GM12878 (cell line): Measurements from ENCODE around the gene NDC80. TPM values are rescaled to one million over a fixed set of nuclear protein-coding genes. Genes with fewer than 3 reads are reported as not detected.

ENCODE experiments used
- ATAC-seq: fragments of 200-7000 bp; cut with Tn5 transposase; 3 replicates; pipeline ENCODE4 v1.9.1; 2020; ENCODE audit warnings: mild to moderate bottlenecking, moderate library complexity
- BruUV-seq: library from RNA; stranded (reverse); fragments of 400-500 nt; replicated peaks from 2 replicates; lab custom pipeline; 2021; lab: Mats Ljungman, UMichigan
- CTCF ChIA-PET: fragments of 300-600 bp; sonication (Branson Sonifier 250); formaldehyde crosslinking; extraction: SDS; loops from one replicate; lab custom pipeline; 2021; ENCODE audit warnings: inconsistent platforms; lab: Yijun Ruan, JAX
- POLR2A ChIA-PET: fragments of 350-600 bp; formaldehyde crosslinking; extraction: SDS; loops from one replicate; lab custom pipeline; 2021; ENCODE audit warnings: inconsistent platforms; lab: Charles Lee
- RAD21 ChIA-PET: fragments of 300-600 bp; sonication (Branson Sonifier 250); formaldehyde crosslinking; loops from one replicate; lab custom pipeline; 2023; ENCODE audit warnings: antibody characterized with exemption; ENCODE audit not compliant: unreplicated experiment; lab: Charles Lee
- SMC1A ChIA-PET: fragments of 300-600 bp; sonication (Branson Sonifier 250); formaldehyde crosslinking; loops from one replicate; lab custom pipeline; 2023; ENCODE audit not compliant: unreplicated experiment, uncharacterized antibody; lab: Charles Lee
- DNase-seq: peaks from one replicate; pipeline ENCODE4 v3.0.0-alpha.2; 2011; ENCODE audit warnings: low read depth, low spot score
- FAIRE-seq: peaks from 3 replicates; lab custom pipeline; 2011; peaks lifted over from hg19 to GRCh38; lab: Jason Lieb, UNC
- H2AFZ ChIP-seq: 2 replicates; pipeline ENCODE4 v1.6.0; 2011; ENCODE audit warnings: low read depth, low read length, control low read depth; ENCODE audit not compliant: control insufficient read depth
- H3K27ac ChIP-seq: 2 replicates; pipeline ENCODE4 v1.5.1; 2011; ENCODE audit warnings: control low read depth; ENCODE audit not compliant: control insufficient read depth, insufficient read depth
- H3K27me3 ChIP-seq, 2 experiments: replicated peaks in 1 of 2; 2 replicates each; pipeline versions ENCODE4 v1.6.0 to v1.6.1; 2011; ENCODE audit warnings: low read length in 1 of 2; ENCODE audit not compliant: control insufficient read depth in 2 of 2, insufficient read depth in 2 of 2
- H3K36me3 ChIP-seq, 2 experiments: 2 replicates each; pipeline ENCODE4 v1.5.1; 2011; ENCODE audit warnings: low read length in 1 of 2; ENCODE audit not compliant: control insufficient read depth in 2 of 2, insufficient read depth in 2 of 2
- H3K4me1 ChIP-seq: 2 replicates; pipeline ENCODE4 v1.6.1; 2011; ENCODE audit warnings: mild to moderate bottlenecking, low read length, moderate library complexity, mixed read lengths; ENCODE audit not compliant: control insufficient read depth, insufficient read depth
- H3K4me2 ChIP-seq: 2 replicates; pipeline ENCODE4 v1.6.0; 2011; ENCODE audit warnings: control low read depth; ENCODE audit not compliant: control insufficient read depth, insufficient read depth
- H3K4me3 ChIP-seq: fragments of 200-600 bp; sonication (generic); 2 replicates; pipeline ENCODE4 v1.5.1; 2016
- H3K79me2 ChIP-seq: 2 replicates; pipeline ENCODE4 v1.6.0; 2011; ENCODE audit warnings: low read length; ENCODE audit not compliant: control insufficient read depth, insufficient read depth
- H3K9ac ChIP-seq: 2 replicates; pipeline ENCODE4 v1.8.0; 2011; ENCODE audit warnings: low read length, control low read depth, mixed read lengths; ENCODE audit not compliant: control insufficient read depth, insufficient read depth
- H3K9me3 ChIP-seq: replicated peaks from 3 replicates; pipeline ENCODE4 v1.5.1; 2011; ENCODE audit warnings: mild to moderate bottlenecking, low read length; ENCODE audit not compliant: control insufficient read depth, insufficient read depth
- H4K20me1 ChIP-seq: 2 replicates; pipeline ENCODE4 v1.6.0; 2011; ENCODE audit not compliant: control insufficient read depth, insufficient read depth
- ASH2L ChIP-seq: fragments of 300-600, 200-600 bp; sonication (generic); IDR thresholded peaks from 2 replicates; pipeline ENCODE4 v1.6.1; 2017; ENCODE audit warnings: low read depth, mild to moderate bottlenecking, borderline replicate concordance
- KLF5 ChIP-seq: fragments of 450-650 bp; IDR thresholded peaks from 2 replicates; pipeline ENCODE4 v1.6.1; 2014; ENCODE audit warnings: mild to moderate bottlenecking; ENCODE audit not compliant: partially characterized antibody
- NR2C1 ChIP-seq: fragments of 450-650 bp; IDR thresholded peaks from 2 replicates; pipeline ENCODE4 v1.6.1; 2017; ENCODE audit warnings: antibody characterized with exemption, mild to moderate bottlenecking, moderate library complexity
- RAD21 ChIP-seq: IDR thresholded peaks from 2 replicates; pipeline ENCODE4 v1.6.1; 2011; ENCODE audit warnings: mild to moderate bottlenecking, low read depth, low read length, moderate library complexity; ENCODE audit not compliant: insufficient read depth
- RUNX3 ChIP-seq: IDR thresholded peaks from 2 replicates; pipeline ENCODE4 v1.6.1; 2012; ENCODE audit warnings: low read length, inconsistent platforms
- SMARCA5 ChIP-seq: fragments of 450-650 bp; IDR thresholded peaks from 2 replicates; pipeline ENCODE4 v1.6.1; 2017; ENCODE audit warnings: mild to moderate bottlenecking
- SPI1 ChIP-seq: IDR thresholded peaks from 2 replicates; pipeline ENCODE4 v1.6.1; 2011; ENCODE audit warnings: low read depth, mild to moderate bottlenecking, low read length, moderate library complexity, borderline replicate concordance; ENCODE audit not compliant: insufficient read depth
- ZSCAN29 ChIP-seq: fragments of 450-650 bp; IDR thresholded peaks from 2 replicates; pipeline ENCODE4 v1.6.1; 2017; ENCODE audit warnings: mild to moderate bottlenecking, moderate library complexity
- WGBS: methylation state at CpG from one replicate; pipeline ENCODE4 v1.1.6; 2016; ENCODE audit warnings: low lambda C conversion rate; ENCODE audit not compliant: insufficient replicate concordance, insufficient coverage; ENCODE audit errors: missing lambda C conversion rate; 5-methylcytosine and 5-hydroxymethylcytosine counted together
- in situ Hi-C: fragments of 300-500 bp; cut with MboI; formaldehyde crosslinking; loops from 9 replicates; pipeline ENCODE4 v1.14.3; 2018; ENCODE audit warnings: mixed read lengths
- intact Hi-C: fragments of 100-400 bp; cut with micrococcal nuclease; formaldehyde crosslinking; loops from one replicate; pipeline ENCODE4 v1.14.2; 2022; ENCODE audit not compliant: unreplicated experiment
- polyA plus RNA-seq, 11 experiments: library from polyadenylated mRNA; depleted of rRNA in 4 of 11; unstranded in 6 of 11; stranded (reverse) in 5 of 11; fragments of >200 nt; fragmentation: Nextera tagmentation in 4 of 11; fragmentation: Illumina TruSeq in 1 of 11; extraction: Ambion mirVana in 4 of 11; extraction: Trizol in 1 of 11; gene quantifications; 1 replicate in 1 of 11; 2 replicates in 10 of 11; pipeline versions ENCODE4 v1.2.1 to v1.2.3, GENCODE V29; 2011 to 2016; ENCODE audit warnings: inconsistent platforms in 2 of 11, missing spikeins in 2 of 11, low read depth in 1 of 11
- total RNA-seq, 4 experiments: library from RNA; depleted of rRNA in 3 of 4; stranded (reverse); fragments of >200 nt in 3 of 4; fragmentation: Illumina TruSeq in 1 of 4; extraction: Trizol in 1 of 4; gene quantifications; 2 replicates each; pipeline versions ENCODE4 v1.2.1 to v1.2.3, GENCODE V29; 2013 to 2021
- TF ChIP-seq, protein P1 (sequence below): fragments of 450-650 bp; IDR thresholded peaks from 2 replicates; pipeline ENCODE4 v1.6.1; 2017; ENCODE audit warnings: mild to moderate bottlenecking, moderate library complexity
- TF ChIP-seq, protein P2 (sequence below): fragments of 450-650 bp; formaldehyde crosslinking; IDR thresholded peaks from 2 replicates; pipeline ENCODE4 v1.4.0; 2022; ENCODE audit warnings: mild to moderate bottlenecking, moderate library complexity
- TF ChIP-seq, protein P3 (sequence below): IDR thresholded peaks from 2 replicates; pipeline ENCODE4 v1.6.1; 2011; ENCODE audit warnings: low read depth, mild to moderate bottlenecking, low read length, moderate library complexity, borderline replicate concordance; ENCODE audit errors: extremely low read depth
- TF ChIP-seq, protein P4 (sequence below): fragments of 450-650 bp; formaldehyde crosslinking; IDR thresholded peaks from 2 replicates; pipeline ENCODE4 v1.4.0; 2020; ENCODE audit warnings: mild to moderate bottlenecking, moderate library complexity

Gene NDC80
- total and polyA plus RNA-seq, 10 of the 15 experiments (the other 5 are each of a cell fraction or from before 2014, with no cell fraction given) = 36.5 to 80.8 (median 54.7) TPM

DNA sequence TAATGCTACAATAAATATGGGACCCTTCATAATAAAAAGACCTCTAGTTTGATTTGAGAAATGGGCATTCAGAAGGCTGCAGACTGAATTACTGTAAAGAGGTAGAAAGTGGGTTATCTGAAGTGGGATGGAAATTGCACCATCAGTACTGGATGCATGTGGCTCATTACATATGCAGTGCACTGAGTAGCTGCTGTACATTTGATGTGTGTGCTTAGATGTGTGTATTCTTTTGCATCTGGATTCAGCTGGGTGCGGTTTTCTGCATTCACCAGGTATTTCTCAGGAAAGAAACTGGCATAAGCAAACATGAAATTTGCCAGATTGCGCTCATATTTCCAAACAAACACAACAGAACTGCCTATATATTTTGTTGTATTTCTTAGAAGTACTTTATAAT, 38.2 kb downstream of the NDC80 start:
- no peak overlapping the region for H3K4me3 ChIP-seq
- WGBS = 97% methylated on average over 2 of the region's 2 CpGs
- SMC1A ChIA-PET = no interaction called here
- H3K36me3 ChIP-seq = peaks cover 0 to 29% of the 10 kb centered on the region in 2 experiments; a peak in 2 of 4 replicates
- no peaks in the 10 kb centered on the region for H3K27me3 ChIP-seq
- no peaks in the 10 kb centered on the region for H4K20me1 ChIP-seq
- RAD21 ChIA-PET = interaction anchor here (1.0 kb wide), 1 partner anchor 28 kb away, joined by 3 read pairs; no protein-coding TSS in a partner anchor
- H3K9me3 ChIP-seq = no peaks in the 10 kb centered on the region
- ATAC-seq (no peak), DNase-seq (no peak), FAIRE-seq (no peak)
- intact Hi-C loops = no loop called here
- no peak overlapping the region for H3K4me2 ChIP-seq
- POLR2A ChIA-PET = no interaction called here
- H2AFZ ChIP-seq = no peak overlapping the region
- no peak overlapping the region for H3K9ac ChIP-seq
- in situ Hi-C loops = no loop called here
- no TSS peak for BruUV-seq
- CTCF ChIA-PET = no interaction called here
- H3K4me1 ChIP-seq = no peaks in the 10 kb centered on the region
- TF ChIP-seq SMARCA5 (no peak), ZSCAN29 (no peak), ASH2L (no peak), KLF5 (no peak), RAD21 (no peak), SPI1 (no peak), NR2C1 (no peak), RUNX3 (no peak)
- TF ChIP-seq, protein P1, sequence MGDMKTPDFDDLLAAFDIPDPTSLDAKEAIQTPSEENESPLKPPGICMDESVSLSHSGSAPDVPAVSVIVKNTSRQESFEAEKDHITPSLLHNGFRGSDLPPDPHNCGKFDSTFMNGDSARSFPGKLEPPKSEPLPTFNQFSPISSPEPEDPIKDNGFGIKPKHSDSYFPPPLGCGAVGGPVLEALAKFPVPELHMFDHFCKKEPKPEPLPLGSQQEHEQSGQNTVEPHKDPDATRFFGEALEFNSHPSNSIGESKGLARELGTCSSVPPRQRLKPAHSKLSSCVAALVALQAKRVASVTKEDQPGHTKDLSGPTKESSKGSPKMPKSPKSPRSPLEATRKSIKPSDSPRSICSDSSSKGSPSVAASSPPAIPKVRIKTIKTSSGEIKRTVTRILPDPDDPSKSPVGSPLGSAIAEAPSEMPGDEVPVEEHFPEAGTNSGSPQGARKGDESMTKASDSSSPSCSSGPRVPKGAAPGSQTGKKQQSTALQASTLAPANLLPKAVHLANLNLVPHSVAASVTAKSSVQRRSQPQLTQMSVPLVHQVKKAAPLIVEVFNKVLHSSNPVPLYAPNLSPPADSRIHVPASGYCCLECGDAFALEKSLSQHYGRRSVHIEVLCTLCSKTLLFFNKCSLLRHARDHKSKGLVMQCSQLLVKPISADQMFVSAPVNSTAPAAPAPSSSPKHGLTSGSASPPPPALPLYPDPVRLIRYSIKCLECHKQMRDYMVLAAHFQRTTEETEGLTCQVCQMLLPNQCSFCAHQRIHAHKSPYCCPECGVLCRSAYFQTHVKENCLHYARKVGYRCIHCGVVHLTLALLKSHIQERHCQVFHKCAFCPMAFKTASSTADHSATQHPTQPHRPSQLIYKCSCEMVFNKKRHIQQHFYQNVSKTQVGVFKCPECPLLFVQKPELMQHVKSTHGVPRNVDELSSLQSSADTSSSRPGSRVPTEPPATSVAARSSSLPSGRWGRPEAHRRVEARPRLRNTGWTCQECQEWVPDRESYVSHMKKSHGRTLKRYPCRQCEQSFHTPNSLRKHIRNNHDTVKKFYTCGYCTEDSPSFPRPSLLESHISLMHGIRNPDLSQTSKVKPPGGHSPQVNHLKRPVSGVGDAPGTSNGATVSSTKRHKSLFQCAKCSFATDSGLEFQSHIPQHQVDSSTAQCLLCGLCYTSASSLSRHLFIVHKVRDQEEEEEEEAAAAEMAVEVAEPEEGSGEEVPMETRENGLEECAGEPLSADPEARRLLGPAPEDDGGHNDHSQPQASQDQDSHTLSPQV = no peak
- TF ChIP-seq, protein P2, sequence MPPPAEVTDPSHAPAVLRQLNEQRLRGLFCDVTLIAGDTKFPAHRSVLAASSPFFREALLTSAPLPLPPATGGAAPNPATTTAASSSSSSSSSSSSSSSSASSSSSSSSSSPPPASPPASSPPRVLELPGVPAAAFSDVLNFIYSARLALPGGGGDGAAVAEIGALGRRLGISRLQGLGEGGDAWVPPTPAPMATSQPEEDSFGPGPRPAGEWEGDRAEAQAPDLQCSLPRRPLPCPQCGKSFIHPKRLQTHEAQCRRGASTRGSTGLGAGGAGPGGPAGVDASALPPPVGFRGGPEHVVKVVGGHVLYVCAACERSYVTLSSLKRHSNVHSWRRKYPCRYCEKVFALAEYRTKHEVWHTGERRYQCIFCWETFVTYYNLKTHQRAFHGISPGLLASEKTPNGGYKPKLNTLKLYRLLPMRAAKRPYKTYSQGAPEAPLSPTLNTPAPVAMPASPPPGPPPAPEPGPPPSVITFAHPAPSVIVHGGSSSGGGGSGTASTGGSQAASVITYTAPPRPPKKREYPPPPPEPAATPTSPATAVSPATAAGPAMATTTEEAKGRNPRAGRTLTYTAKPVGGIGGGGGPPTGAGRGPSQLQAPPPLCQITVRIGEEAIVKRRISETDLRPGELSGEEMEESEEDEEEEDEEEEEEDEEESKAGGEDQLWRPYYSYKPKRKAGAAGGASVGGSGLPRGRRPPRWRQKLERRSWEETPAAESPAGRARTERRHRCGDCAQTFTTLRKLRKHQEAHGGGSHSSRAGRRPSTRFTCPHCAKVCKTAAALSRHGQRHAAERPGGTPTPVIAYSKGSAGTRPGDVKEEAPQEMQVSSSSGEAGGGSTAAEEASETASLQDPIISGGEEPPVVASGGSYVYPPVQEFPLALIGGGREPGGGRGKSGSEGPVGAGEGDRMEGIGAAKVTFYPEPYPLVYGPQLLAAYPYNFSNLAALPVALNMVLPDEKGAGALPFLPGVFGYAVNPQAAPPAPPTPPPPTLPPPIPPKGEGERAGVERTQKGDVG = no peak
- TF ChIP-seq, protein P3, sequence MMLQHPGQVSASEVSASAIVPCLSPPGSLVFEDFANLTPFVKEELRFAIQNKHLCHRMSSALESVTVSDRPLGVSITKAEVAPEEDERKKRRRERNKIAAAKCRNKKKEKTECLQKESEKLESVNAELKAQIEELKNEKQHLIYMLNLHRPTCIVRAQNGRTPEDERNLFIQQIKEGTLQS = no peak
- TF ChIP-seq, protein P4, sequence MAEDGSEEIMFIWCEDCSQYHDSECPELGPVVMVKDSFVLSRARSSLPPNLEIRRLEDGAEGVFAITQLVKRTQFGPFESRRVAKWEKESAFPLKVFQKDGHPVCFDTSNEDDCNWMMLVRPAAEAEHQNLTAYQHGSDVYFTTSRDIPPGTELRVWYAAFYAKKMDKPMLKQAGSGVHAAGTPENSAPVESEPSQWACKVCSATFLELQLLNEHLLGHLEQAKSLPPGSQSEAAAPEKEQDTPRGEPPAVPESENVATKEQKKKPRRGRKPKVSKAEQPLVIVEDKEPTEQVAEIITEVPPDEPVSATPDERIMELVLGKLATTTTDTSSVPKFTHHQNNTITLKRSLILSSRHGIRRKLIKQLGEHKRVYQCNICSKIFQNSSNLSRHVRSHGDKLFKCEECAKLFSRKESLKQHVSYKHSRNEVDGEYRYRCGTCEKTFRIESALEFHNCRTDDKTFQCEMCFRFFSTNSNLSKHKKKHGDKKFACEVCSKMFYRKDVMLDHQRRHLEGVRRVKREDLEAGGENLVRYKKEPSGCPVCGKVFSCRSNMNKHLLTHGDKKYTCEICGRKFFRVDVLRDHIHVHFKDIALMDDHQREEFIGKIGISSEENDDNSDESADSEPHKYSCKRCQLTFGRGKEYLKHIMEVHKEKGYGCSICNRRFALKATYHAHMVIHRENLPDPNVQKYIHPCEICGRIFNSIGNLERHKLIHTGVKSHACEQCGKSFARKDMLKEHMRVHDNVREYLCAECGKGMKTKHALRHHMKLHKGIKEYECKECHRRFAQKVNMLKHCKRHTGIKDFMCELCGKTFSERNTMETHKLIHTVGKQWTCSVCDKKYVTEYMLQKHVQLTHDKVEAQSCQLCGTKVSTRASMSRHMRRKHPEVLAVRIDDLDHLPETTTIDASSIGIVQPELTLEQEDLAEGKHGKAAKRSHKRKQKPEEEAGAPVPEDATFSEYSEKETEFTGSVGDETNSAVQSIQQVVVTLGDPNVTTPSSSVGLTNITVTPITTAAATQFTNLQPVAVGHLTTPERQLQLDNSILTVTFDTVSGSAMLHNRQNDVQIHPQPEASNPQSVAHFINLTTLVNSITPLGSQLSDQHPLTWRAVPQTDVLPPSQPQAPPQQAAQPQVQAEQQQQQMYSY = no peak
- H3K79me2 ChIP-seq = no peaks in the 10 kb centered on the region
- no peak overlapping the region for H3K27ac ChIP-seq
